GM12878 (cell line): ENCODE data around the gene IGSF8.

ENCODE experiments used
- CREB1 ChIP-seq: IDR thresholded peaks from 2 replicates; pipeline ENCODE4 v1.6.1; 2012; ENCODE audit warnings: low read depth, mild to moderate bottlenecking, inconsistent platforms
- CTCF ChIP-seq, 3 experiments: IDR thresholded peaks in 2 of 3; conservative IDR thresholded peaks in 1 of 3; 2 replicates each; pipeline ENCODE4 v1.5.1; 2011; ENCODE audit warnings: low read depth in 3 of 3, low read length in 3 of 3, mild to moderate bottlenecking in 3 of 3, control low read depth in 2 of 3, moderate library complexity in 2 of 3, inconsistent platforms in 1 of 3, mixed read lengths in 1 of 3; ENCODE audit not compliant: control insufficient read depth in 2 of 3, insufficient read depth in 1 of 3; ENCODE audit errors: extremely low read depth in 1 of 3
- EP300 ChIP-seq, 2 experiments: fragments of 150-350 bp in 1 of 2; IDR thresholded peaks; 2 replicates each; pipeline ENCODE4 v1.6.1; 2011 to 2012; ENCODE audit warnings: low read depth in 2 of 2, low read length in 2 of 2, borderline replicate concordance in 1 of 2, improper control_type of control experiment in 1 of 2, inconsistent platforms in 1 of 2; ENCODE audit not compliant: control insufficient read depth in 1 of 2
- POLR2A ChIP-seq: IDR thresholded peaks from 2 replicates; pipeline ENCODE4 v1.6.1; 2011; ENCODE audit warnings: low read depth, mild to moderate bottlenecking, low read length
- POLR2AphosphoS5 ChIP-seq: IDR thresholded peaks from 2 replicates; pipeline ENCODE4 v1.6.1; 2011; ENCODE audit warnings: mild to moderate bottlenecking, low read length, inconsistent platforms
- ZNF274 ChIP-seq: IDR thresholded peaks from one replicate; pipeline ENCODE4 v1.8.0; 2011; ENCODE audit not compliant: insufficient read length, insufficient read depth
- TF ChIP-seq, protein P1 (sequence below): IDR thresholded peaks from 2 replicates; pipeline ENCODE4 v1.6.1; 2012; ENCODE audit warnings: mild to moderate bottlenecking, low read depth, low read length
- TF ChIP-seq, protein P2 (sequence below): IDR thresholded peaks from 2 replicates; pipeline ENCODE4 v1.6.1; 2011; ENCODE audit warnings: low read depth, low read length, improper control_type of control experiment, borderline replicate concordance
- TF ChIP-seq, protein P3 (sequence below): IDR thresholded peaks from 2 replicates; pipeline ENCODE4 v1.6.1; 2012; ENCODE audit warnings: low read length, inconsistent platforms

- TF ChIP-seq, protein P1, sequence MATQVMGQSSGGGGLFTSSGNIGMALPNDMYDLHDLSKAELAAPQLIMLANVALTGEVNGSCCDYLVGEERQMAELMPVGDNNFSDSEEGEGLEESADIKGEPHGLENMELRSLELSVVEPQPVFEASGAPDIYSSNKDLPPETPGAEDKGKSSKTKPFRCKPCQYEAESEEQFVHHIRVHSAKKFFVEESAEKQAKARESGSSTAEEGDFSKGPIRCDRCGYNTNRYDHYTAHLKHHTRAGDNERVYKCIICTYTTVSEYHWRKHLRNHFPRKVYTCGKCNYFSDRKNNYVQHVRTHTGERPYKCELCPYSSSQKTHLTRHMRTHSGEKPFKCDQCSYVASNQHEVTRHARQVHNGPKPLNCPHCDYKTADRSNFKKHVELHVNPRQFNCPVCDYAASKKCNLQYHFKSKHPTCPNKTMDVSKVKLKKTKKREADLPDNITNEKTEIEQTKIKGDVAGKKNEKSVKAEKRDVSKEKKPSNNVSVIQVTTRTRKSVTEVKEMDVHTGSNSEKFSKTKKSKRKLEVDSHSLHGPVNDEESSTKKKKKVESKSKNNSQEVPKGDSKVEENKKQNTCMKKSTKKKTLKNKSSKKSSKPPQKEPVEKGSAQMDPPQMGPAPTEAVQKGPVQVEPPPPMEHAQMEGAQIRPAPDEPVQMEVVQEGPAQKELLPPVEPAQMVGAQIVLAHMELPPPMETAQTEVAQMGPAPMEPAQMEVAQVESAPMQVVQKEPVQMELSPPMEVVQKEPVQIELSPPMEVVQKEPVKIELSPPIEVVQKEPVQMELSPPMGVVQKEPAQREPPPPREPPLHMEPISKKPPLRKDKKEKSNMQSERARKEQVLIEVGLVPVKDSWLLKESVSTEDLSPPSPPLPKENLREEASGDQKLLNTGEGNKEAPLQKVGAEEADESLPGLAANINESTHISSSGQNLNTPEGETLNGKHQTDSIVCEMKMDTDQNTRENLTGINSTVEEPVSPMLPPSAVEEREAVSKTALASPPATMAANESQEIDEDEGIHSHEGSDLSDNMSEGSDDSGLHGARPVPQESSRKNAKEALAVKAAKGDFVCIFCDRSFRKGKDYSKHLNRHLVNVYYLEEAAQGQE: no peak
- TF ChIP-seq, protein P2, sequence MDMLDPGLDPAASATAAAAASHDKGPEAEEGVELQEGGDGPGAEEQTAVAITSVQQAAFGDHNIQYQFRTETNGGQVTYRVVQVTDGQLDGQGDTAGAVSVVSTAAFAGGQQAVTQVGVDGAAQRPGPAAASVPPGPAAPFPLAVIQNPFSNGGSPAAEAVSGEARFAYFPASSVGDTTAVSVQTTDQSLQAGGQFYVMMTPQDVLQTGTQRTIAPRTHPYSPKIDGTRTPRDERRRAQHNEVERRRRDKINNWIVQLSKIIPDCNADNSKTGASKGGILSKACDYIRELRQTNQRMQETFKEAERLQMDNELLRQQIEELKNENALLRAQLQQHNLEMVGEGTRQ: no peak
- TF ChIP-seq ZNF274 (no peak), CTCF (IDR thresholded peaks at IDR 0.05 in 2 of 3, conservative IDR thresholded peaks at IDR 0.05 in 1 of 3; ENCODE audit: control insufficient read depth in 2 of 3, extremely low read depth in 1 of 3, insufficient read depth in 1 of 3, low read depth in 3 of 3, low read length in 3 of 3) (no peak), POLR2A (no peak), POLR2AphosphoS5 (no peak), EP300 (IDR thresholded peaks at IDR 0.05; ENCODE audit: borderline replicate concordance in 1 of 2, control insufficient read depth in 1 of 2, low read depth in 2 of 2, low read length in 2 of 2) (no peak), CREB1 (no peak)
- TF ChIP-seq, protein P3, sequence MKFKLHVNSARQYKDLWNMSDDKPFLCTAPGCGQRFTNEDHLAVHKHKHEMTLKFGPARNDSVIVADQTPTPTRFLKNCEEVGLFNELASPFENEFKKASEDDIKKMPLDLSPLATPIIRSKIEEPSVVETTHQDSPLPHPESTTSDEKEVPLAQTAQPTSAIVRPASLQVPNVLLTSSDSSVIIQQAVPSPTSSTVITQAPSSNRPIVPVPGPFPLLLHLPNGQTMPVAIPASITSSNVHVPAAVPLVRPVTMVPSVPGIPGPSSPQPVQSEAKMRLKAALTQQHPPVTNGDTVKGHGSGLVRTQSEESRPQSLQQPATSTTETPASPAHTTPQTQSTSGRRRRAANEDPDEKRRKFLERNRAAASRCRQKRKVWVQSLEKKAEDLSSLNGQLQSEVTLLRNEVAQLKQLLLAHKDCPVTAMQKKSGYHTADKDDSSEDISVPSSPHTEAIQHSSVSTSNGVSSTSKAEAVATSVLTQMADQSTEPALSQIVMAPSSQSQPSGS: no peak
Observed at GRCh38 chr1:160096274-160097116, 1.9 kb downstream of the IGSF8 start.
